GM12874 (cell line): ENCODE measurements around the gene IGF2.

Source experiments
- CTCF ChIP-seq: IDR thresholded peaks from 2 replicates; pipeline ENCODE4 v1.5.1; 2011; ENCODE audit warnings: low read depth, mild to moderate bottlenecking, control low read depth, low read length, moderate library complexity; ENCODE audit not compliant: insufficient read depth

Gene IGF2

GRCh38 chr11:2136952-2137201 is 2.3 kb downstream of the IGF2 start:
- no peak for TF ChIP-seq CTCF

GRCh38 chr11:2136209-2136951 is 2.8 kb downstream of the IGF2 start:
- TF ChIP-seq CTCF: no peak

- no peak for TF ChIP-seq CTCF
Measured at GRCh38 chr11:2135648-2136201, 3.5 kb downstream of the IGF2 start.

GRCh38 chr11:2135018-2135569 is 4.1 kb downstream of the IGF2 start:
- no peak for TF ChIP-seq CTCF

- TF ChIP-seq CTCF: no peak
Measured at GRCh38 chr11:2134022-2135010, 4.9 kb downstream of the IGF2 start.

- TF ChIP-seq CTCF: no peak
Measured at GRCh38 chr11:2133241-2134021, 5.8 kb downstream of the IGF2 start.
